GM12865 (cell line): Measurements from ENCODE around the gene LPP.

Source experiments
- DNase-seq: peaks from one replicate; pipeline ENCODE4 v3.0.0; 2010; ENCODE audit warnings: low read depth
- H3K4me3 ChIP-seq: 2 replicates; pipeline ENCODE4 v1.5.1; 2011; ENCODE audit warnings: mild to moderate bottlenecking, low read depth, low read length, control low read depth
- CTCF ChIP-seq: IDR thresholded peaks from 2 replicates; pipeline ENCODE4 v1.5.1; 2011; ENCODE audit warnings: low read length, control low read depth, low read depth, inconsistent platforms; ENCODE audit not compliant: insufficient read depth; ENCODE audit errors: missing control alignments

The LPP gene

GRCh38 chr3:188253123-188253793, 99.3 kb downstream of the LPP start:
- TF ChIP-seq CTCF: no peak
- no peak for DNase-seq
- H3K4me3 ChIP-seq: no peak overlapping the region

- TF ChIP-seq CTCF: no peak
- no peak for DNase-seq
- no peak overlapping the region for H3K4me3 ChIP-seq
These were observed 100.0 kb downstream of the LPP start for GRCh38 chr3:188253800-188254452.

- DNase-seq: no peak
- no peak overlapping the region for H3K4me3 ChIP-seq
- TF ChIP-seq CTCF: no peak
These were observed 100.6 kb downstream of the LPP start for GRCh38 chr3:188254520-188255070.

GRCh38 chr3:188255190-188255589, 101.2 kb downstream of the LPP start:
- TF ChIP-seq CTCF: no peak
- DNase-seq: no peak
- no peak overlapping the region for H3K4me3 ChIP-seq

- DNase-seq: no peak
- H3K4me3 ChIP-seq: no peak overlapping the region
- TF ChIP-seq CTCF: no peak
These were observed 102.8 kb downstream of the LPP start for GRCh38 chr3:188256758-188257157.

- TF ChIP-seq CTCF: no peak
- H3K4me3 ChIP-seq: no peak overlapping the region
- DNase-seq: no peak
These were observed 103.5 kb downstream of the LPP start for GRCh38 chr3:188257384-188258026.
